Skeletal muscle satellite cell (primary cell): Measurements from ENCODE around the gene IWS1.
"Not testable (repeated sequence)": the region's sequence is repeated elsewhere in the genome, so short reads cannot be mapped to it uniquely, and the experiment has no call there.

ENCODE experiments used
- H3K27me3 ChIP-seq: 2 replicates; pipeline ENCODE4 v1.7.0; 2013; ENCODE audit warnings: low read length; ENCODE audit not compliant: control insufficient read depth, insufficient read depth
- H3K36me3 ChIP-seq: 2 replicates; pipeline ENCODE4 v1.7.0; 2013; ENCODE audit warnings: mild to moderate bottlenecking, control low read depth, low read length; ENCODE audit not compliant: insufficient read depth
- H3K4me1 ChIP-seq: 2 replicates; pipeline ENCODE4 v1.7.0; 2013; ENCODE audit warnings: low read length; ENCODE audit not compliant: control insufficient read depth, insufficient read depth
- H3K4me2 ChIP-seq: 2 replicates; pipeline ENCODE4 v1.7.0; 2013; ENCODE audit warnings: mild to moderate bottlenecking, low read length
- H3K4me3 ChIP-seq: 2 replicates; pipeline ENCODE4 v1.7.0; 2013; ENCODE audit warnings: low read length
- H3K9ac ChIP-seq: 2 replicates; pipeline ENCODE4 v1.7.0; 2013; ENCODE audit warnings: mild to moderate bottlenecking, low read depth, low read length, moderate library complexity
- H3K9me3 ChIP-seq: replicated peaks from 2 replicates; pipeline ENCODE4 v1.7.0; 2013; ENCODE audit warnings: mild to moderate bottlenecking, control low read depth, low read length

The IWS1 gene

GRCh38 chr2:127559454-127559853 lies 33.2 kb upstream of the IWS1 start:
- H3K9ac ChIP-seq, result no peak overlapping the region
- no peaks in the 10 kb centered on the region for H3K36me3 ChIP-seq
- no peak overlapping the region for H3K4me2 ChIP-seq
- no peak overlapping the region for H3K4me3 ChIP-seq
- no peaks in the 10 kb centered on the region for H3K9me3 ChIP-seq
- H3K4me1 ChIP-seq, result peaks cover 26% of the 10 kb centered on the region
- H3K27me3 ChIP-seq, result peaks cover 7% of the 10 kb centered on the region

GRCh38 chr2:127558911-127559310 lies 32.6 kb upstream of the IWS1 start:
- H3K9ac ChIP-seq, result no peak overlapping the region
- H3K4me3 ChIP-seq, result no peak overlapping the region
- H3K36me3 ChIP-seq, result no peaks in the 10 kb centered on the region
- no peak overlapping the region for H3K4me2 ChIP-seq
- no peaks in the 10 kb centered on the region for H3K9me3 ChIP-seq
- peaks cover 26% of the 10 kb centered on the region for H3K4me1 ChIP-seq
- peaks cover 7% of the 10 kb centered on the region for H3K27me3 ChIP-seq

DNA sequence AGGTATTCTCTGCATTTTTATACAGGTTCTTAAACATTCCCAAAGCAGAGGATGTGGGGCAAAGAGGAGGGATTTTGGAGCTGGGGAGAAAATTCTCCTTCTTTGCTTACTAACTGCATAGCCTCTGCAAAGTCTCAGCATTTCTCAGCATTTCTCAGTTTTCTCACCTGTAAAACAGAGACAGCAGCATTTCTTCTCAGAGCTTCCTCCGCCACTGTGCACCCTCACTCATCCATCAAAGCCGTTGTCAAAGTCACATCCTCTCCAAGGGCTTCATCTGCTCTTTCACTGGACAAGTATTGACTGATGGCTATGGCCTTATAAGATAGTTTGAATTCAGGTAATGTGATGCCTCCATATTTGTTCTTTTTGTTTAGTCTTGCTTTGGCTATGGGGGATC lies 26.6 kb upstream of the IWS1 start:
- no peaks in the 10 kb centered on the region for H3K9me3 ChIP-seq
- no peak overlapping the region for H3K4me2 ChIP-seq
- H3K9ac ChIP-seq, result no peak overlapping the region
- H3K36me3 ChIP-seq, result no peaks in the 10 kb centered on the region
- no peaks in the 10 kb centered on the region for H3K4me1 ChIP-seq
- H3K4me3 ChIP-seq, result no peak overlapping the region
- H3K27me3 ChIP-seq, result peaks cover 18% of the 10 kb centered on the region

DNA sequence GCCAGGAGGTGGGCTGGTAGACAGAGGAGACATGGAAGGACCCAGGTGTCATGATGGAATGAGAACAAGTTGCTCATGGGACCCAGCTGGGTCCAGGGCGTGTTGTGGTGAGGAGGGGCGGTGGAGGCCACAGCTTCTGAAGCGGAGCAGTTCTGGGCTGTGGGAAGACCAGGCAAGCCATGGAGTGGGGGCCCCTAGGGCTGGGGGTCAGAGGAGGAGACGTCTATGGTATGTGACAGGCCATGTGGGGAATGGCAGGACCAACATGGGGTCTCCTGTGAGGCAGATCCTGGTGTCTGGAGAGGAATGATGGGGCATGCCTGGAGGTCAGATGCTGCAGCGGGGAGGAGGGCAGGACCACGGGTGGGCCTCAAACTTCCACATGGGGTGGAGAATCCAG lies 26.0 kb upstream of the IWS1 start:
- Histone ChIP-seq H3K4me1 (no peaks in the 10 kb centered on the region), H3K27me3 (peaks cover 24% of the 10 kb centered on the region), H3K4me2 (no peak overlapping the region), H3K9me3 (no peaks in the 10 kb centered on the region), H3K4me3 (no peak overlapping the region), H3K9ac (no peak overlapping the region), H3K36me3 (no peaks in the 10 kb centered on the region)

DNA sequence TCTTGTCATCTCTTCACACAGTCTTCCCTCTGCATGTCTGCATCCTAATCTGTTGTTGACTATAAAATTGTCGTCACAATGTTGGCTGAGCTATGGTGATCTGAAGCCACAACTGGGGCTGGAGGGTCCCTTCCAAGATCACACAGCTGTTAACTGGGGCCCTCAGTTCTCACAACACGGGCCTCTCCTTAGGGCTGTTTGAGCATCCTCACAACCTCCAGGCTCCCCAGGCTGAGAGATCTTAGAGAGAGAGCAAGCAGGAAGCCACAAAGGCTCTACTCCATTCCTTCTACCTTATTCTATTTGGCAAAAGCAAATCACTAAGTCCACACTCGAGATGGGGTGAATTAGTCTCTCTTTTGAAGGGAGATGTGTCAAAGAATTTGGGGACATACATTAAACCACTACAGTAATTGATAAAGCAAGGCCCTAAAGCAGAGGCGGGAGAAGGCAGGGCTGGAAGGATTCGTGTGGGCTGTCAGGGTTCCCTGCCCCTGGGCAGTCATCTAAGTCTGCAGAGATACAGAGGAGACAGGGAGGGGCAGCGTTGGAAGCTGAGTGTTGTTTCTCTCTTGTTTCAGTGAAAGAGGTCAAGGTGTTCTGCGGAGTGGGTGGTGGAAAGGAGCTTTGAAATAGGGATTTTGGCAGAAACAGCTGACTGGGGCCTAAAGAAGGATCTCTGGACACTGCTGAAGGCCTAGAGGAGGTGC lies 25.1 kb upstream of the IWS1 start:
- Histone ChIP-seq H3K36me3 (no peaks in the 10 kb centered on the region), H3K9ac (no peak overlapping the region), H3K4me1 (no peaks in the 10 kb centered on the region), H3K4me2 (no peak overlapping the region), H3K4me3 (no peak overlapping the region), H3K27me3 (peaks cover 32% of the 10 kb centered on the region), H3K9me3 (no peaks in the 10 kb centered on the region)

- Histone ChIP-seq H3K9ac (no peak overlapping the region), H3K4me1 (no peaks in the 10 kb centered on the region), H3K9me3 (no peaks in the 10 kb centered on the region), H3K4me3 (no peak overlapping the region), H3K27me3 (peaks cover 45% of the 10 kb centered on the region), H3K36me3 (no peaks in the 10 kb centered on the region), H3K4me2 (no peak overlapping the region)
These were observed 20.5 kb upstream of the IWS1 start for GRCh38 chr2:127546797-127547196.

DNA sequence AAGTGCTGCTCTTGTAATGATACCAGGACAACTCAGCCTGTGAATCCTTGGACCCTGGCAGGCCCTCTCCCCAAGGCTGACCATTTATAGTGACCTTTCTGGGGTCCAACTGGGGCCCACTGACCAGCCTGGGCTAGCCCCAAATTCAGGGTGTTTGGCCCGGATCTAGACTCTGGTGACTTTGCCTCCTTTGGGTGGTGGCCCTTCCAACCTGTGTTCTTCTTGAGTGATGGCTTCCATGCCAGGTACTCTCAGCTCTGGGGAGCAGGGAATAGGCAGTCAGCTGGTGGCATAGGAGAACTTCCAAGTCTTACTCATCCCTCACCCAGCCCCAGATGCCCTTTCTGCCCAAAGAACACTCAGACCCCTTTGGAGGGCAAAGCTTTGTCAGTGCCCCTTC lies 19.5 kb upstream of the IWS1 start:
- Histone ChIP-seq H3K36me3 (no peaks in the 10 kb centered on the region), H3K9me3 (no peaks in the 10 kb centered on the region), H3K9ac (no peak overlapping the region), H3K27me3 (peaks cover 55% of the 10 kb centered on the region), H3K4me3 (no peak overlapping the region), H3K4me1 (no peaks in the 10 kb centered on the region), H3K4me2 (no peak overlapping the region)

GRCh38 chr2:127545189-127545588 lies 18.9 kb upstream of the IWS1 start:
- Histone ChIP-seq H3K4me1 (no peaks in the 10 kb centered on the region), H3K27me3 (peaks cover 60% of the 10 kb centered on the region), H3K9ac (no peak overlapping the region), H3K4me2 (no peak overlapping the region), H3K4me3 (no peak overlapping the region), H3K9me3 (no peaks in the 10 kb centered on the region), H3K36me3 (no peaks in the 10 kb centered on the region)

DNA sequence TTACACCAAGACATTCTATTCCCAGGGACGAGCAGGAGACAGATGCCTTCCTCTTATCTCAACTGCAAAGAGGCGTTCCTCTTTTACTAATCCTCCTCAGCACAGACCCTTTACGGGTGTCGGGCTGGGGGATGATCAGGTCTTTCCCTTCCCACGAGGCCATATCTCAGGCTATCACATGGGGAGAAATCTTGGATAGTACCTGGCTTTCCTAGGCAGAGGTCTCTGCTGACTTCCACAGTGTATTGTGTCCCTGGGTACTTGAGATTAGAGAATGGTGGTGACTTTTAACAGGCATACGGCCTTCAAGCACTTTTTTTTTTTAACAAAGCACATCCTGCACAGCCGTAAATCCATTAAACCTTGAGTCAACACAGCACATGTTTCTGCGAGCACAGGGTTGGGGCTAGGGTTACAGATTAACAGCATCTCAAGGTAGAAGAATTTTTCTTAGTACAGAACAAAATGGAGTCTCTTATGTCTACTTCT lies 16.8 kb upstream of the IWS1 start:
- H3K4me2 ChIP-seq, H3K9ac ChIP-seq, H3K4me1 ChIP-seq, H3K9me3 ChIP-seq, H3K4me3 ChIP-seq, H3K36me3 ChIP-seq: not testable (repeated sequence)
- peaks cover 59% of the 10 kb centered on the region for H3K27me3 ChIP-seq

- Histone ChIP-seq H3K9me3 (no peaks in the 10 kb centered on the region), H3K36me3 (no peaks in the 10 kb centered on the region), H3K4me1 (no peaks in the 10 kb centered on the region)
These were observed 15.9 kb upstream of the IWS1 start for GRCh38 chr2:127542231-127542630.

GRCh38 chr2:127541809-127542208 lies 15.5 kb upstream of the IWS1 start:
- Histone ChIP-seq H3K9ac (no peak overlapping the region), H3K4me1 (no peaks in the 10 kb centered on the region), H3K36me3 (no peaks in the 10 kb centered on the region), H3K9me3 (no peaks in the 10 kb centered on the region), H3K27me3 (peaks cover 47% of the 10 kb centered on the region), H3K4me3 (no peak overlapping the region), H3K4me2 (no peak overlapping the region)

More at GRCh38 chr2:127542231-127542630, 15.9 kb upstream of the IWS1 start:
- Histone ChIP-seq H3K4me3 (no peak overlapping the region), H3K9ac (no peak overlapping the region), H3K27me3 (peaks cover 51% of the 10 kb centered on the region), H3K4me2 (no peak overlapping the region)

GRCh38 chr2:127537644-127538043 lies 11.4 kb upstream of the IWS1 start:
- no peaks in the 10 kb centered on the region for H3K4me1 ChIP-seq
- H3K4me2 ChIP-seq, result no peak overlapping the region
- no peaks in the 10 kb centered on the region for H3K9me3 ChIP-seq
- no peak overlapping the region for H3K4me3 ChIP-seq
- no peaks in the 10 kb centered on the region for H3K36me3 ChIP-seq
- peaks cover 44% of the 10 kb centered on the region for H3K27me3 ChIP-seq
- H3K9ac ChIP-seq, result no peak overlapping the region
